ENCODE results near the gene COL18A1. TPM values are rescaled to one million over a fixed set of nuclear protein-coding genes. Genes with fewer than 3 reads are reported as not detected.
A peak's percentile ranks its signal among the peaks of the same experiment; 100 is the strongest.

The COL18A1 gene
- total and polyA plus RNA-seq, 11 donors, result 31.7 to 109 (median 59.0) TPM

- Histone ChIP-seq H3K4me1 (peaks cover 0 to 38% (median 12%) of the 10 kb centered on the region in 12 donors), H3K36me3 (no peaks in the 10 kb centered on the region), H3K9me3 (no peaks in the 10 kb centered on the region), H3K27me3 (no peaks in the 10 kb centered on the region), H3K4me3 (peak overlapping the region in 2 of 12 donors; percentile 59 to 61), H3K27ac (peak overlapping the region in 3 of 12 donors; percentile 26 to 50 (median 38))
- intact Hi-C loops (cut with DNase I), result no loop called here
- ATAC-seq (peak in 2 of 4 donors; percentile 11 to 30), DNase-seq (peak in 3 of 5 donors; percentile 31 to 52 (median 37))
- 75 to 80% (median 77%) methylated on average over 20 to 24 of the region's 24 CpGs for WGBS, 4 donors
- TF ChIP-seq CTCF (IDR thresholded peaks at IDR 0.05) (no peak), POLR2A (IDR thresholded peaks at IDR 0.05) (no peak)
Observed at GRCh38 chr21:45454060-45454925, 49.3 kb downstream of the COL18A1 start.

DNA sequence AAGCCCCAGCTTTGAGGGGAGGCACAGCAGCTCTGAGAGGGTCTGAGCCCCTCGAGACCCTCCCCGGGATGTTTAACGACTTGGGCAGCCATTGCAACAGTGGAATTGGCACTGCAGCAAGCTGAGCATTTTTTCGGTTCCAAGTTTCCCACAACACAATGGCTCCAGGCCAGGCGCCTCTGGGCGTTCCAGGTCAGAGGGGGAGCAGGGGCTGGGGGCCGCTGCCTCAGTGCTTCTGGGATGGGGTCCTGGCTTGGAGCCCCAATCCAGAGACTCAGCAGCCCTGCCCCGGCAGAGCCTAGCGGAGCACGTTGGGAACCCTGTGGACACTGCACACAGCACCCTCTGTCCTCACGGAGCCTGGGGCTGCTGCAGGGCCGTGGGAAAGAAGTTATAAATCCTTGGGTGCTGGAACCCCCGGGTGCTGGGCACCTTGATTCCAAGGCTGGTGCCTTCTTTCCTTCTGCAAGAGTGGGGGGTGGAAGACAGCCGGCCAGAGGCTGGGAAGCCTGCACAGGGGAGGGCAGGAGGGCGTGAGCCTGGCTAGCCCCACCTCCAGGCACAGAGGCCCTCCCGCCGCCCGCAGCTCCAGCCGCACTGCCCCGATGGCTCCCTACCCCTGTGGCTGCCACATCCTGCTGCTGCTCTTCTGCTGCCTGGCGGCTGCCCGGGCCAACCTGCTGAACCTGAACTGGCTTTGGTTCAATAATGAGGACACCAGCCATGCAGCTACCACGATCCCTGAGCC is 50.1 kb downstream of the COL18A1 start:
- peaks cover 0 to 38% (median 12%) of the 10 kb centered on the region in 12 donors for H3K4me1 ChIP-seq
- peak overlapping the region in 10 of 12 donors; percentile 22 to 61 (median 42) for H3K4me3 ChIP-seq
- TF ChIP-seq POLR2A (IDR thresholded peaks at IDR 0.05) (no peak), CTCF (IDR thresholded peaks at IDR 0.05) (no peak)
- intact Hi-C loops (cut with DNase I), result no loop called here
- peak overlapping the region in 6 of 12 donors; percentile 13 to 50 (median 32) for H3K27ac ChIP-seq
- WGBS, 4 donors, result 33 to 42% (median 40%) methylated on average over 9 to 23 of the region's 23 CpGs
- DNase-seq (peak in 3 of 5 donors; percentile 52 to 74 (median 72)), ATAC-seq (peak; percentile 62 to 81 (median 79))
- peaks cover 0 to 4% (median 0%) of the 10 kb centered on the region in 9 donors for H3K36me3 ChIP-seq
- H3K9me3 ChIP-seq, result no peaks in the 10 kb centered on the region
- no peaks in the 10 kb centered on the region for H3K27me3 ChIP-seq

- no peak for TF ChIP-seq CTCF (IDR thresholded peaks at IDR 0.05)
- no peak for TF ChIP-seq POLR2A (IDR thresholded peaks at IDR 0.05)
- intact Hi-C loops (cut with DNase I), result no loop called here
- Histone ChIP-seq H3K27ac (peak overlapping the region in 6 of 12 donors; percentile 13 to 50 (median 32)), H3K27me3 (no peaks in the 10 kb centered on the region), H3K36me3 (peaks cover 0 to 11% (median 0%) of the 10 kb centered on the region in 9 donors), H3K4me1 (peaks cover 0 to 38% (median 12%) of the 10 kb centered on the region in 12 donors), H3K9me3 (peaks cover 0 to 5% (median 0%) of the 10 kb centered on the region in 12 donors), H3K4me3 (peak overlapping the region in 10 of 12 donors; percentile 22 to 61 (median 42))
- peak in 3 of 5 donors; percentile 35 to 74 (median 47) for DNase-seq
- 71 to 77% (median 76%) methylated on average over 40 to 47 of the region's 47 CpGs for WGBS, 4 donors
- peak in 1 of 4 donors; percentile 2 for ATAC-seq
Observed at GRCh38 chr21:45455674-45456583, 51.0 kb downstream of the COL18A1 start.
